ENCODE measurements around the gene OLFML2A.
A peak's percentile ranks its signal among the peaks of the same experiment; 100 is the strongest.
"Not testable (repeated sequence)": the region's sequence is repeated elsewhere in the genome, so short reads cannot be mapped to it uniquely, and the experiment has no call there.

Gene OLFML2A

GRCh38 chr9:124831642-124832364 is 54.9 kb downstream of the OLFML2A start:
- DNase-seq, result no peak

- no peak for DNase-seq
These were observed 57.7 kb downstream of the OLFML2A start for GRCh38 chr9:124834591-124834990.

GRCh38 chr9:124835026-124835557 is 58.2 kb downstream of the OLFML2A start:
- DNase-seq, result no peak

GRCh38 chr9:124838132-124838531 is 61.2 kb downstream of the OLFML2A start:
- DNase-seq, result not testable (repeated sequence)

GRCh38 chr9:124838567-124839275 is 61.8 kb downstream of the OLFML2A start:
- not testable (repeated sequence) for DNase-seq

- no peak for DNase-seq
These were observed 62.8 kb downstream of the OLFML2A start for GRCh38 chr9:124839612-124840299.

- DNase-seq, result no peak
These were observed 63.4 kb downstream of the OLFML2A start for GRCh38 chr9:124840300-124840833.

- no peak for DNase-seq
These were observed 64.3 kb downstream of the OLFML2A start for GRCh38 chr9:124841075-124841821.

GRCh38 chr9:124843456-124844034 is 66.6 kb downstream of the OLFML2A start:
- DNase-seq, result no peak

- DNase-seq, result no peak
These were observed 67.4 kb downstream of the OLFML2A start for GRCh38 chr9:124844291-124844690.

- not testable (repeated sequence) for DNase-seq
These were observed 69.5 kb downstream of the OLFML2A start for GRCh38 chr9:124846467-124846866.

GRCh38 chr9:124846969-124847368 is 70.0 kb downstream of the OLFML2A start:
- DNase-seq, result no peak

- DNase-seq, result no peak
These were observed 72.9 kb downstream of the OLFML2A start for GRCh38 chr9:124849801-124850200.

GRCh38 chr9:124852121-124852828 is 75.3 kb downstream of the OLFML2A start:
- no peak for DNase-seq

- peak; percentile 94 for DNase-seq
These were observed 76.0 kb downstream of the OLFML2A start, which contains the start of gene WDR38 for GRCh38 chr9:124852829-124853531. WDR38 (plus strand) TSS chr9:124853460; CDS start chr9:124853532, 72 bp downstream.

- no peak for DNase-seq
These were observed 76.7 kb downstream of the OLFML2A start for GRCh38 chr9:124853605-124854143.

GRCh38 chr9:124854161-124854560 is 77.2 kb downstream of the OLFML2A start:
- DNase-seq, result no peak

- DNase-seq, result no peak
These were observed 77.9 kb downstream of the OLFML2A start for GRCh38 chr9:124854822-124855221.

- DNase-seq, result no peak
These were observed 78.6 kb downstream of the OLFML2A start for GRCh38 chr9:124855566-124855943.
